GM19099 (cell line): ENCODE results near the gene MRPL23.

Experiments used
- POLR2A ChIP-seq: IDR thresholded peaks from 3 replicates; pipeline ENCODE4 v1.6.1; 2011; ENCODE audit warnings: low read depth; ENCODE audit not compliant: insufficient read length; ENCODE audit errors: extremely low read depth

MRPL23 gene

DNA sequence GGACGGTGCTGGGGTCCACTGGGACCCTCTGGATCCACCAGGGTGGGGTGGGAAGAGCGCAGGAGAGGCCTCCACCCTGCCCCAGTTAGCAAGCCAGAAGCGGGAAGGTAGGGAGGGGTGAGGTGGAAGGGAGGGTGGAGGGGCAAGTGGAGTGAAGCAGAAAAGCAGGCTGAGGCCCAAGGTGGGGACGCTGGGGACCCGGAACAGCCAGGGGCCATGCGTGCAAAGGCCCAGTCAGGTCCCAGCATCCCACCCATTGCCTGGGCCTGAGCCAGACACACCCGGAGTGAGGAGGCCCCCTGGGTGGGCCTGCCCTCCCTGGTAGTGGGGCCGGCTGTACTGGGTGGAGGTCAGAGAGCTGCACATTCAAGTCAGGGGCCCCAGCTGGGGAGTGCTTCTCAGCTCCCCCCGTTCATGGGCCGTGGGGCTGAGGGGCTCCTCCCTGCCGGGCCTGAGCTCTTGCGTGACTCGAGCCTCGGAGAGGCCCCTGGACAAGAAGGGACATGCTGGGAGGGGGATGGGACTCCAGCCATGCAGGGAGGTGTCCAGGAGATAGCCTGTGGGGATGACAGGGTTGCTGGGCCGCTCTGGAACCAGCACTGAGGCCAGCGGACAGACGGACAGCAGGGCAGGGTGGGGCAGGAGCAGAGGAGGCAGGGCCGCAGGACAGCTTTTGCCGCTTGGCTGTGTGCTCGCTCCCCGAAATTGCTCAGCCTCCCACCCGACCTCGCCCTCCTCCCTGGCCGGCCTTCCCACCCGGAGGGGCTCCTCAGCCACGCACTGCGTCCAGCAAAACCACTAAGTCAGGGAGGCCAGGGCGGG lies 19.9 kb upstream of the MRPL23 start:
- no peak for TF ChIP-seq POLR2A

GRCh38 chr11:1927848-1928469 lies 19.2 kb upstream of the MRPL23 start:
- no peak for TF ChIP-seq POLR2A

DNA sequence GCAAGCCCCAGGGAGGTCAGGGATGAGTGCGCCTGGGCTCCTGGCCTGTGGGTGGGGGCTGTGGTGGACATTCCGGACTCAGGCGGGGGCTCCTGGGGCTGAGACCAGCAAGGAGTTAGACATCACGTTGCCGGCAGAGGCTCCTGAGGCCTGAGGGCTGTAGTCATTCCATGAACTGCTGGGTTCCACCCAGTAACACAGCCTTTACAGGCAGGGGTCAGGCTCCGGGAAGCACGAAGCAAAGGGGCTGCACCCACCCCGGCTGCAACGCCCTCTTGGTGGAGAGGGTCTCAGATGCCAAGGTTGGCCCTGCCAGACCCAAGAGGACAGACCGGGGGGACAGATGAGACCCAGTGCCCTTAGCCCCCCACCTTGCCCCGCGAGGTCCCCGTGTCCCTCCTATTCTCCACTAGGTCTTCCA lies 18.7 kb upstream of the MRPL23 start:
- no peak for TF ChIP-seq POLR2A

DNA sequence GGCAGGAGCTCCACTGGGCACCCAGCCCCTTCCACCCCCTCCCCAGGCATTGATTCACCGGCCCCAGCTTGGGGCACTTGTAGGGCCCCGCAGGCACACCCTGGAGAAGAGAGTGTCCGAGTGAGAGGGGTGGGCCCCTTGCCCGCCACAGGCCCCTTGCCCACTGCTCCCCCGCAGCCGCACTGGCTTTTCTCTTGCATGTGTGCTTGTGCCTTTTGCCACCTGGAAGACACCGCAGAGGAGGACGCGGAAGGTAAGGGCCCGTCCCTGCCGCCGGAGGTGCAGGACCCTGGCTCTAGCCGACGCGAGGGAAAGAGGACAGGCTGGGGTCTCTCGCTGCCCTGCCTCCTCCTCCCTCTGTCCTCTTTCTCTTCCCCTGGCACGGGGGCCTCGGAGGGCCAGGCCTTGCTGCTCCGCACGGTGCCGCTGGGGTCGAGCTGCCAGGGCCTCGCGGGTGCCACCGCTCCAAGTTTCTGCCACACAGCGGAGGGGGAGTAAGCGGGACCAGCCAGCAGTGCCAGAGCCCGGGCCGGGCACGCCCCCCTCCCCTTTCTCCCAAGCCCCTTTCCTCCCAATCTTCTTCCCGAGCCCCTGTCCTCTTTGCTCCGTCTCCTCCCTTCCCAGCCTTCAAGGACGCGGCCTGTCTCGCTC lies 18.1 kb upstream of the MRPL23 start:
- no peak for TF ChIP-seq POLR2A

GRCh38 chr11:1929621-1930461 lies 17.3 kb upstream of the MRPL23 start:
- no peak for TF ChIP-seq POLR2A

DNA sequence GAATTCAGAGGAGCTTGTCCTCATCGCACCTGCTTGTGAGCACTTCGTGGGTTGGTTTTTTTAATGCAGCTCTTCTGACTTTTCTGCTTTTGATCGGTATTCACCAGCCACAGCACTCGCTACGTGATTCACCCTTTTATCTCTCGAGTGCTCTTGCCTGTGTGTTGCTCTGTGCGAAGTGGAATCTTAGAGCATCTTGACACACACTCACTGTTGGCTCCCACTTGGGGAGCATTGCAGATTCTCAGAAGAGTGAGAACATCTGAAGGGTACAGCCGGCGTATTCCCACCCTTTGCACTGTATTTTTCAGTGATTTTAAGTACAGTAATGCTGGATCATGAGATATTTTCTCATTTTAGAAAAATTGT lies 16.7 kb upstream of the MRPL23 start:
- no peak for TF ChIP-seq POLR2A

DNA sequence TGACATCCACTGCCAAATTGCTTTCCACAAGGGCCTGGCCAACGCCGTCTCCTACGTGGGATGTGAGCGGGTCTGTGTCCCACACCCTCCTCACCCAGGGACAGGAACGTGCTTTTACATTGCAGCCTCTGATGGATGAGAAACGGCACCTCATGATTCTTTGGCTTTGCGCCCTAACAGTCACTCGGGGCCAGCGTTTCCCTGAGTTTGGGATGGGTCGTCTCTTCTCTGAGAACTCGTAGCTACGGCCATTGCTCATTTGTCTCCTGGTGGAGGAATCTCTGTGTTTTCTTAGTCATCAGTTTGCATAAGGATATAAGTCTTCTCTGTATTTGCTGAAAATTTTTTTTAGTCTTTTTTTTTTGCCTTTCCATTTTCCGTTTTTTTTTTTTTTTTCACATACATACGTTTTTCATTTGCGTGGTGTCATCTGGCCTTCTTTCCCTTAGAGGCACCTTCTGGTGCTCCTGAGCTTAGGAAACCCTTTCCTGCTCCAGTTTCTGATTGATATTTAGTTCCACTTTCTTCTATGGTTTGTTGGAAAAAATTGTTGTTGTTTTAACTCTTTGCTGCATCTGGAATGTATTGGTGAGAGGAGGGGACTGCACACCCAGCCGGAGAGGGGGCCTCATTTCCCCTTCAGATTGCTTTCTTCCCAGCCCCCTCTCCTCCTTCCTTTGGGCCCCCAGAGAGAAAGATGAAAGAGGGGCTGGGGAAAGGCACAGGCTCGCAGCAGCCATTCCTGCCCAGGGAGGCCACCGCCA lies 15.6 kb upstream of the MRPL23 start:
- TF ChIP-seq POLR2A: no peak

- TF ChIP-seq POLR2A: no peak
Observed at GRCh38 chr11:1932105-1932480, 15.0 kb upstream of the MRPL23 start.

DNA sequence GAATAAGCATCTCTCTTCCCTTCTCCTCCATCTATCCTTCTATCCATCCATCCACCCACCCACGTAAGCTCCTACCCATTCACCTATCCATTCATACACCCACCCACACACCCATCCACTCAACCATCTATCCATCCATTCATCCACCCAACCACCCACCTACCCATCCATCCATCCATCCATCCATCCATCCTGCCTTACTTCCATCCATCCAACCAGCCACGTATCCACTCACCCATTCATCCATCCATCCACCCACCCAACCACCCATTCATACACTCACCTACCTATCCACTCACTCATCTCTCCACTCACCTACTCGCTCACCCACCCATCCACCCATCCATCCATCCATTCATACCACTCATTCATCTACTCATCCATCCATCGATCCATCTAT lies 14.5 kb upstream of the MRPL23 start:
- TF ChIP-seq POLR2A: no peak

DNA sequence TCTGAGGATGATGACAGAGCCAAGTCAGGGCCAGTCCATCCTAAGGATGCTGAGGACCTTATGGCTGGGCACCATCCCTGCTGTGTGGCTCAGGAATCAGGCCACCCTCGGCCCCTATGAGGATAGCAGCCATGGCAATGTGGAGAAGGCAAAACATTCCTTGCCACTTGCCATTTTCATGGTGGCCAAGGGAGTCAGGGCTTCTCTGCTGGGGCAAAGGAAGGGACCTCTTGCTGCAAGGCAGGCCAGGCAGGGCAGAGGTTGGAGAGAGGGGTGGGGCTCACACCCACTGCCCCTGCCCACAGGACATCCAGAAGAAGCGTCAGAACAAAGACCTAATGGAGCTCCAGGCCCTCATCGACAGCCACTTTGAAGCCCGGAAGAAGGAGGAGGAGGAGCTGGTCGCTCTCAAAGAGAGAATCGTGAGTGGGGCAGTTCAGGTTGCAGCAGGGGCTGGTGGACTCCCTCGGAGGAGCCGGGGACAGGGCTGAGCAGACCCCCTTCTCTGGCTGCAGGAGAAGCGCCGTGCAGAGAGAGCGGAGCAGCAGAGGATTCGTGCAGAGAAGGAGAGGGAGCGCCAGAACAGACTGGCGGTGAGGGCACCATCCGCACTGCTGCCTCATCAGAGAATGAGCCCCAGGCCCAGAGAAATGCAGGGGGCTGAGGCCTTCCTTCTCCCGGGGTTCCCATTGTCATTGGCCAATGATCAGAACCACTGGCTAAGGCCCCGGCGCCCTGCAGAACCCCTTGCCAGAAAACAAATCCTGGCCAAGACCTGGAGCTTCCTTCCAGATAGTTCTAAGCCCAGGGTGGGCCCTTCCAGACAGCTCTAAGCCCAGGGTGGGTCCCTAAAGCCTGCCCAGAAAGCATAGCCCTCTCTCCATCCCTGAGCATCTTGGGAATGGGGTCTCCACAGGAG lies 13.5 kb upstream of the MRPL23 start:
- TF ChIP-seq POLR2A: no peak

DNA sequence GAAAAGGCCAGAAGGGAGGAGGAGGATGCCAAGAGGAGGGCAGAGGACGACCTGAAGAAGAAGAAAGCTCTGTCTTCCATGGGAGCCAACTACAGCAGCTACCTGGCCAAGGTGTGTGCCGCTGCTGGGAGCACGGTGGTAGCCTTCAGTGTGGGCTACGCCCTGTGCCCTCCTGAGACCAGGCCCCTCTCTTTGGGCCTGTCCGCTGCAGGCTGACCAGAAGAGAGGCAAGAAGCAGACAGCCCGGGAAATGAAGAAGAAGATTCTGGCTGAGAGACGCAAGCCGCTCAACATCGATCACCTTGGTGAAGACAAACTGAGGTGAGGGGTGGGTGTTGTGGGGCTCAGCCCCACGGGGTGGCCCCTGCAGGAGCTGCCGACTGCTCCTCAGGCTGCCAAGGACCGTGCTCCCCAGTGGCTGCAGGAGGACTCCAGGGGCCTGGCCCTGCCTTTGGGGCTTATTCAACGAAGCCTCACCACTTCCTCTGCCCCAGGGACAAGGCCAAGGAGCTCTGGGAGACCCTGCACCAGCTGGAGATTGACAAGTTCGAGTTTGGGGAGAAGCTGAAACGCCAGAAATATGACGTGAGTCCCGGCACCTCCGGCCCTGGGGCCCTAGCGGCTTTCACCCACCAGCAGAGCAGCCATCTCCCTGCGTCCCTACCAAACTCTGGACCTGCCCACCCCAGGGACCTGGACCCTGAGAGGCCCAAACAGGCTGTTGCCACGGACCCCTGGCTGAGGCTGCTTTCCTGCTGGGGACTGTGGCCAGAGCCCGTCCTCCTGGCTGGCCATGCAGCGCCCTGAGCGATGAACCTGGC lies 12.6 kb upstream of the MRPL23 start:
- TF ChIP-seq POLR2A: no peak

DNA sequence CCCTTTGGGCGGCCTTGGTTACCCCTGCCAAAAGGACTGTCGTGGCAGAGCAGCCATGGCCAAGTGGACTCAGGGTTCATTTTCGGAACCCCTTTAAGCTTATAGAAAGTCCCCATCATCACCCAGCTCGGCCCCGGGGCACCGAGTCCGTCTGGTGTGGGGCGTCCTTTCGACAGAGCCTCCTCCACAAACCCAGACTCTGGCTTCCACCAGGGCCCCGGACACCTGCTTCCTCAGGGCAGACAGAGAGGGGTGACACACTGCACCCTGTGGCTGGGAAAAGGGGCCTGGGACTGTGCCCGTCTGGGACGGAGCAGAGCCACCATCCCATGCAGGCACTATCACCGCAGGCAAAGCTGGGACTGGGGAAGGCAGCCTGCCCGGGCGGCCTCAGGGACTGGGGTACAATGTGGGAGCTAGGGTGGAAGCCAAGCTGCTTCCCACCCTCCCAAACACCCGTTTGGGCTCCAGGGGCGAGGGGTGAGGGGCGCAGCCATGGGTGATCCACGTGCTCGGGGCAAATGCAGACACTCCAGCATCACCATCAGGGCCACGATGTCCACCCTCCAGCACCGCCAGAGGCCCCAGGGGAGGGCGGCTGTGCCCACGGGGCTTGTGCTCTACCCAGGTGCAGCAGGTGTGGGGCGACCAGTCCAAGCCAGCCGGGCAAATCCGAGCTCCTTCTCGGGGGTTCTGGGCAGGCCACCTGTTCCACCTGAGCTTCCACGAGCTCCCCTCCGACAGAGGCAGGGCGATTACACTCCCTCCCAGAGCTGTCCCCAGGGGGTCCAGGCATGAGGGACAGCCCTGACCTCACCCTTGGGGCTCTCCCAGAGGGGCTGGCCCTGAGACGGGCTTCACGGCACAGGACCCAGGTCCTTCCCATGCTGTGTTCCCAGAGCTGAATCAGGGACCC lies 11.7 kb upstream of the MRPL23 start:
- no peak for TF ChIP-seq POLR2A
